Esophagus squamous epithelium (tissue), 5 donors: ENCODE measurements around the gene UBR4. TPM values are rescaled to one million over a fixed set of nuclear protein-coding genes. Genes with fewer than 3 reads are reported as not detected.

Experiments used
- DNase-seq: peaks from one replicate; lab custom pipeline; 2025; lab: John Stamatoyannopoulos, UW
- H3K27ac ChIP-seq, 4 donors: fragments of 200-600 bp; sonication (generic); one replicate each; pipeline ENCODE4 v1.5.1; 2016 to 2019; ENCODE audit warnings: mild to moderate bottlenecking in 1 of 4
- H3K27me3 ChIP-seq, 4 donors: fragments of 200-600 bp; sonication (generic); 1 replicate in 3 of 4; 2 replicates in 1 of 4; pipeline versions ENCODE4 v1.5.1 to v1.6.0; 2017 to 2021; ENCODE audit warnings: antibody characterized with exemption in 1 of 4
- H3K36me3 ChIP-seq, 3 donors: fragments of 200-600 bp; sonication (generic); one replicate each; pipeline ENCODE4 v1.5.1; 2016 to 2019
- H3K4me1 ChIP-seq, 3 donors: fragments of 200-600 bp; sonication (generic); one replicate each; pipeline ENCODE4 v1.5.1; 2017 to 2019
- H3K4me3 ChIP-seq, 4 donors: fragments of 200-600 bp; sonication (generic); 1 replicate in 3 of 4; 2 replicates in 1 of 4; pipeline ENCODE4 v1.5.1; 2016 to 2019; ENCODE audit warnings: mild to moderate bottlenecking in 2 of 4, moderate library complexity in 1 of 4
- H3K9me3 ChIP-seq, 3 donors: fragments of 200-600 bp; sonication (generic); one replicate each; pipeline ENCODE4 v1.5.1; 2016 to 2019
- POLR2A ChIP-seq, 4 donors: fragments of 450-650 bp; IDR thresholded peaks; one replicate each; pipeline ENCODE4 v1.6.1; 2017; ENCODE audit warnings: antibody characterized with exemption in 4 of 4, mild to moderate bottlenecking in 4 of 4, moderate library complexity in 3 of 4
- WGBS, 2 donors: methylation state at CpG; one replicate each; pipeline ENCODE4 v1.1.5; 2018; 5-methylcytosine and 5-hydroxymethylcytosine counted together
- intact Hi-C: fragments of 100-400 bp; cut with DNase I; formaldehyde crosslinking; loops from one replicate; pipeline ENCODE4 v1.15.0; 2022
- total RNA-seq, 4 donors: library from RNA; depleted of rRNA; stranded (reverse); fragments of >200 nt; gene quantifications; one replicate each; pipeline ENCODE4 v1.1.0, GENCODE V29; 2016
- TF ChIP-seq, protein P1 (sequence below), 6 experiments: fragments of 450-650 bp in 4 of 6; fragments of 200-600 bp in 2 of 6; sonication (generic) in 2 of 6; IDR thresholded peaks; one replicate each; pipeline ENCODE4 v1.5.1; 2016 to 2019; ENCODE audit warnings: antibody characterized with exemption in 6 of 6, mild to moderate bottlenecking in 4 of 6, moderate library complexity in 4 of 6
- donor health status: DM: yes; HTN: yes; CAD: no.

UBR4 gene
- total RNA-seq, 4 donors from 2014 or later = 52.4 to 121 (median 88.3) TPM

DNA sequence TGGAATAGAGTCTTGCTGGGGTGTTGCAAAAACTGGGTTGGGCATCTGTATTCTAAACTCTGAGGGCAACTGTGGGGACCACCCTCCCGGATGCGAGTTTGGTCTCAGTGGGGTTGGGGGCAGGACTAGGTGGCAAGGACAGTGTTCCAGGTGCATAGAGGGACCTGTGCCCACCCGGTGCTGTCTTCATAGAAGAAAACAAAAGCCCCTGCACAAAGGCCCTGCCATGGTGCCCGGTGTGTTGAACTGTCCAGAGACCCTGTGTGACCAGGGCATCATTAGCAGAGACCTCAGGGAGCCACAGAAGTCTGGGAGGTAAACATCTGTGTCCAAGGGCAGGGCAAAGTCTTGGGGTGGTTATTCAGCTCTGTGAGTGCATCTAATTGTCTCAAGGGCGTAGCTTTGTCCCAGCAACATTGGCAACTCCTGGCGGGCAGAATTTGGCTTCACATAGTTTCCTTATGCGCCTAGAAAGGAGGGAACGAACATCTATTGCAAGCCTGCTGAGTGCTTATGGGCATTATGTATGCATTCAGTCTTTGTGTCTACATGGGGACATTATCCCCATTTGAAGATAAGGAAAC, 181.4 kb downstream of the UBR4 start:
- no peak for DNase-seq
- Histone ChIP-seq H3K27me3 (peaks cover 0 to 23% (median 0%) of the 10 kb centered on the region in 4 donors), H3K9me3 (no peaks in the 10 kb centered on the region), H3K4me1 (peaks cover 4 to 35% (median 5%) of the 10 kb centered on the region in 3 donors), H3K27ac (peak overlapping the region; percentile 55 to 81 (median 70)), H3K36me3 (no peaks in the 10 kb centered on the region), H3K4me3 (no peak overlapping the region)
- TF ChIP-seq, protein P1, sequence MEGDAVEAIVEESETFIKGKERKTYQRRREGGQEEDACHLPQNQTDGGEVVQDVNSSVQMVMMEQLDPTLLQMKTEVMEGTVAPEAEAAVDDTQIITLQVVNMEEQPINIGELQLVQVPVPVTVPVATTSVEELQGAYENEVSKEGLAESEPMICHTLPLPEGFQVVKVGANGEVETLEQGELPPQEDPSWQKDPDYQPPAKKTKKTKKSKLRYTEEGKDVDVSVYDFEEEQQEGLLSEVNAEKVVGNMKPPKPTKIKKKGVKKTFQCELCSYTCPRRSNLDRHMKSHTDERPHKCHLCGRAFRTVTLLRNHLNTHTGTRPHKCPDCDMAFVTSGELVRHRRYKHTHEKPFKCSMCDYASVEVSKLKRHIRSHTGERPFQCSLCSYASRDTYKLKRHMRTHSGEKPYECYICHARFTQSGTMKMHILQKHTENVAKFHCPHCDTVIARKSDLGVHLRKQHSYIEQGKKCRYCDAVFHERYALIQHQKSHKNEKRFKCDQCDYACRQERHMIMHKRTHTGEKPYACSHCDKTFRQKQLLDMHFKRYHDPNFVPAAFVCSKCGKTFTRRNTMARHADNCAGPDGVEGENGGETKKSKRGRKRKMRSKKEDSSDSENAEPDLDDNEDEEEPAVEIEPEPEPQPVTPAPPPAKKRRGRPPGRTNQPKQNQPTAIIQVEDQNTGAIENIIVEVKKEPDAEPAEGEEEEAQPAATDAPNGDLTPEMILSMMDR (IDR thresholded peaks at IDR 0.05) = no peak
- no peak for TF ChIP-seq POLR2A (IDR thresholded peaks at IDR 0.05)
- intact Hi-C loops = no loop called here
- WGBS, 2 donors = 58 to 73% methylated on average over 4 to 7 of the region's 8 CpGs

- WGBS, 2 donors = 49 to 55% methylated on average over 6 to 7 of the region's 7 CpGs
- Histone ChIP-seq H3K27ac (peak overlapping the region in 3 of 4 donors; percentile 63 to 81 (median 76)), H3K9me3 (no peaks in the 10 kb centered on the region), H3K36me3 (no peaks in the 10 kb centered on the region), H3K4me1 (peaks cover 0 to 30% (median 4%) of the 10 kb centered on the region in 3 donors), H3K27me3 (peaks cover 0 to 23% (median 0%) of the 10 kb centered on the region in 4 donors), H3K4me3 (no peak overlapping the region)
- intact Hi-C loops = no loop called here
- DNase-seq = no peak
- TF ChIP-seq, protein P1 (IDR thresholded peaks at IDR 0.05) = no peak
- no peak for TF ChIP-seq POLR2A (IDR thresholded peaks at IDR 0.05)
Observed at GRCh38 chr1:19028110-19028509, 182.0 kb downstream of the UBR4 start.

Other genes with a start within 250 kb of the UBR4 start
- gene EMC1, start 41.3 kb upstream of the UBR4 start, total RNA-seq = 10 to 100 TPM; 18.7 to 38.0 (median 34.7) TPM
- gene MRTO4, start 41.5 kb upstream of the UBR4 start, total RNA-seq = 10 to 100 TPM; 25.4 to 48.3 (median 34.2) TPM
- 1 to 10 TPM in 3 of 4 donors, under 1 TPM in 1; 0.50 to 2.4 (median 2.0) TPM for gene AKR7A3, start 78.5 kb upstream of the UBR4 start, total RNA-seq
- 10 to 100 TPM; 57.7 to 93.4 (median 70.3) TPM for gene AKR7A2, start 101.9 kb upstream of the UBR4 start, total RNA-seq
- gene SLC66A1, start 102.1 kb upstream of the UBR4 start, total RNA-seq = 10 to 100 TPM in 2 of 4 donors, 1 to 10 TPM in 2; 6.8 to 14.3 (median 10.3) TPM